GM19351 (cell line): ENCODE data around the gene CDKN2A.

ENCODE experiments used
- ATAC-seq: cut with Tn5 transposase; IDR thresholded peaks from one replicate; pipeline ENCODE4 v1.9.1; 2021; ENCODE audit warnings: mild to moderate bottlenecking, moderate library complexity; ENCODE audit not compliant: unreplicated experiment

Gene CDKN2A

GRCh38 chr9:21993893-21994555 is at the start of gene CDKN2A:
Gene CDKN2A (minus strand): TSS chr9:21994392.
- ATAC-seq = peak; percentile 38

GRCh38 chr9:22043928-22044327 is 49.7 kb upstream of the CDKN2A start:
- no peak for ATAC-seq

GRCh38 chr9:22041775-22042174 is 47.6 kb upstream of the CDKN2A start:
- no peak for ATAC-seq

GRCh38 chr9:22041344-22041743 is 47.2 kb upstream of the CDKN2A start:
- no peak for ATAC-seq

GRCh38 chr9:22040760-22041159 is 46.6 kb upstream of the CDKN2A start:
- no peak for ATAC-seq

- no peak for ATAC-seq
Measured at GRCh38 chr9:22039258-22039657, 45.1 kb upstream of the CDKN2A start.

GRCh38 chr9:22037954-22038690 is 43.9 kb upstream of the CDKN2A start:
- ATAC-seq = peak; percentile 70

GRCh38 chr9:22036866-22037626 is 42.9 kb upstream of the CDKN2A start:
- no peak for ATAC-seq

- no peak for ATAC-seq
Measured at GRCh38 chr9:22035591-22036011, 41.4 kb upstream of the CDKN2A start.

GRCh38 chr9:22033012-22033630 is 38.9 kb upstream of the CDKN2A start:
- ATAC-seq = no peak

- no peak for ATAC-seq
Measured at GRCh38 chr9:22031655-22032411, 37.6 kb upstream of the CDKN2A start.

GRCh38 chr9:22030101-22030598 is 36.0 kb upstream of the CDKN2A start:
- peak; percentile 96 for ATAC-seq

GRCh38 chr9:22029231-22029630 is 35.0 kb upstream of the CDKN2A start:
- ATAC-seq = no peak

GRCh38 chr9:22028394-22028793 is 34.2 kb upstream of the CDKN2A start:
- no peak for ATAC-seq

GRCh38 chr9:22026696-22027095 is 32.5 kb upstream of the CDKN2A start:
- ATAC-seq = no peak

- no peak for ATAC-seq
Measured at GRCh38 chr9:22022396-22022795, 28.2 kb upstream of the CDKN2A start.

GRCh38 chr9:22010866-22011625 is 16.9 kb upstream of the CDKN2A start:
- no peak for ATAC-seq

GRCh38 chr9:22009506-22009867 is 15.3 kb upstream of the CDKN2A start:
- peak; percentile 48 for ATAC-seq

- ATAC-seq = peak; percentile 92
Measured at GRCh38 chr9:22008717-22009505, 14.7 kb upstream of the CDKN2A start, which contains the start of gene CDKN2B. Gene CDKN2B (minus strand): TSS chr9:22009305. CDS start chr9:22008953, 352 bp downstream.
